Left colon (tissue), 2 donors: ENCODE data around the gene SLC4A9. TPM values are rescaled to one million over a fixed set of nuclear protein-coding genes. Genes with fewer than 3 reads are reported as not detected.

ENCODE experiments used
- ATAC-seq: fragments of 200-7000 bp; cut with Tn5 transposase; one replicate; pipeline ENCODE4 v1.9.1; 2020; ENCODE audit warnings: mild to moderate bottlenecking, moderate library complexity
- DNase-seq, 2 donors: peaks; one replicate each; pipeline ENCODE4 v3.0.0-alpha.2; 2020
- intact Hi-C, 2 donors: fragments of 100-400 bp; cut with DNase I in 1 of 2; cut with micrococcal nuclease in 1 of 2; formaldehyde crosslinking; loops; one replicate each; pipeline versions ENCODE4 v1.11.2 to v1.14.0; 2022; cut with DNase I, micrococcal nuclease
- total RNA-seq, 2 donors: library from RNA; stranded (reverse); fragmentation: NEBNext Ultra II Directional; extraction: Animal tissue kit (Norgen Biotek cat#: 25700); gene quantifications; one replicate each; pipeline ENCODE4 v1.2.1, GENCODE V29; 2021
- donor health status: DM: no; HTN: no; CAD: no.
- donor health status: DM: yes; HTN: yes; CAD: no.

SLC4A9 gene
- total RNA-seq, 2 donors from 2014 or later, result 0.31 to 0.42 TPM

DNA sequence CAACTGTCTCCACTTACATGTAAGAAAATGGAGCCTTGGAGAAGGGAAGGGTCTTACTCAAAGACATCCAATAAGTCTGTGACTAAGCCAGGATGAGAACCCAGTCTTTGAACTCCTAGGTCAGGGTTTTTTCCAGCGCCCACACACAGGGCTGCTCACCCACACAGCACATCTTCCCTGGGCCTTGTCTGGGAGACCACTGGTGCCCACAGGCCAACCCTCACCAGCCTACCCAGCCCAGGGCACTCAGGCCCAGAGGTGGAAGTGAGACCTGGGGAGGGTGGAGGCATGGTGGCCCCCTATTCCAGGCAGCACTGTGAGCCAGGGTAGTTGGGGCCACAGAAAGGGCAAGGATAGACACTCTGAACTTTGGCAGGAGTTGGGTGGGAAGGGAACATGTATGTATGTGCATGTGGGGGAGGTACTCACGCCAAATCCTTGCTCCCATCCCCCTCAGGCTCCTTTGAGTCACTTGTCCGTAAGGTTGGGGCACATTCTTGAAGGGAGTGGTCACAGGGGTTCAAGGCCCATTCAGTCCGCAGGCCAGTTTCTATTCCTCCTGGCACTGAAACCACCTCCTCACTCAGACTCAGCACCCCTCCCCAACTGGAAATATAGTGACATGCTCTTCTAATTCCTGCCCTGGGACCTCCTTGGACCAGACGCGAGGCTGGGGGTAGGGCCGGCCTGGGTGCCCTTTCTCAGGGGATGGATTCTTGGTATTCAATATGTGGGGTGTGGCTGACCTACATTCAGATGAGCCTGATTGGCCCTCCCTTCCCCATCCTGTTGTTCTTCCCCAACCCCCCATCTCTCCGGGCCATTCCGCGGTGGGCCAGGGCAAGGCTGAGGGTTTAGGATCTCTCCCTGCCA lies 2.9 kb upstream of the SLC4A9 start:
- no peak for ATAC-seq
- DNase-seq, result no peak
- intact Hi-C loops, result loop anchor here in 1 of 2 donors (5.0 kb wide), 1 partner anchor 120 kb away; no protein-coding TSS in a partner anchor

DNA sequence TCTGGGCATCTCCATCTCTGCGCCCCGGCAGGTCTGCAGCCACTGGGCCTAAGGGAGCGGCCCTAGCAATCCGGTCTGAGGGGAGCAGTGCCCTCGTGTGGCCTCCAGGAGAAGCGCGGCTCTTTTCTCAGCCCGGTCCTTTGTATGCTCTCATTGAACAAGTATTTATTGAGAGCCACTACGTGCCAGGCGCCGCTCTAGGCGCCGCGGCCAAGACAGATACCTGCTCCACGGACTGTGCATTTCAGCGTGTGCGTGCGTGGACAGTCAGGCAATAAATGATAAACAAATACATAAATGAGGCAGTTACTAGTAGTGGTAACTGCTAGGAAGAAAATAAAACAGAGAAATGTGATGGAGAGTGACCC lies 2.3 kb upstream of the SLC4A9 start:
- ATAC-seq (peak; percentile 87), DNase-seq (peak; percentile 77 to 84)
- intact Hi-C loops, result loop anchor here in 1 of 2 donors (5.0 kb wide), 1 partner anchor 120 kb away; no protein-coding TSS in a partner anchor

GRCh38 chr5:140358738-140359310 lies 1.2 kb upstream of the SLC4A9 start:
- DNase-seq (no peak), ATAC-seq (peak; percentile 7)
- intact Hi-C loops, result loop anchor here in 1 of 2 donors (5.0 kb wide), 1 partner anchor 122 kb away; no protein-coding TSS in a partner anchor

DNA sequence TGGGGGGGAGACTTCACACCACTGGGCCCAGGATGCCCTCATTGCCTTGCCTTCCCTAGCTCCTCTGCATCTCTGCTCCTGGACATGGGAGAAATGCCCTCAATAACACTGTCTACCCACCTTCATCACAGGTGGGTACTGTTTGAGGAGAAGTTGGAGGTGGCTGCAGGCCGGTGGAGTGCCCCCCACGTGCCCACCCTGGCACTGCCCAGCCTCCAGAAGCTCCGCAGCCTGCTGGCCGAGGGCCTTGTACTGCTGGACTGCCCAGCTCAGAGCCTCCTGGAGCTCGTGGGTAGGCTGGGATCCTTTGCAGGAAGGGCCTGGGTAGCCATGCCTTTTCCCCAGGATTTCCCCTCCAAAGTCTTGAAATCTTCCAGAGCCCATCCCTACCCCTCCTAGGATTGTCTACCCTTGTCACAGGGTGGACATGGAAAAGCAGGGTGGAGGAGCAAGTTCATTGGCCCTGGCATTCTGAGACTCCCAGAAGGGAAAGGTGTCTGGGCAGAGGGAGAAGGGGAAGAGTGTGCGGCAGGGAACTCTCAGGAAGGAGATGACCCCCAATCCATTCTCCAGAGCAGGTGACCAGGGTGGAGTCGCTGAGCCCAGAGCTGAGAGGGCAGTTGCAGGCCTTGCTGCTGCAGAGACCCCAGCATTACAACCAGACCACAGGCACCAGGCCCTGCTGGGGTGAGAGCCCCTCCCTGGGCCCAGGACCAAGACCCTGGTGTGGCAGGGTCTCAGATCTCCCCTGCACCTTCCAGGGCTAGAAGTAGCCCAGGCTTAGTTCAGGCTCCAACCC lies 886 bp downstream of the SLC4A9 start:
- DNase-seq (no peak), ATAC-seq (no peak)
- intact Hi-C loops, result no loop called here

DNA sequence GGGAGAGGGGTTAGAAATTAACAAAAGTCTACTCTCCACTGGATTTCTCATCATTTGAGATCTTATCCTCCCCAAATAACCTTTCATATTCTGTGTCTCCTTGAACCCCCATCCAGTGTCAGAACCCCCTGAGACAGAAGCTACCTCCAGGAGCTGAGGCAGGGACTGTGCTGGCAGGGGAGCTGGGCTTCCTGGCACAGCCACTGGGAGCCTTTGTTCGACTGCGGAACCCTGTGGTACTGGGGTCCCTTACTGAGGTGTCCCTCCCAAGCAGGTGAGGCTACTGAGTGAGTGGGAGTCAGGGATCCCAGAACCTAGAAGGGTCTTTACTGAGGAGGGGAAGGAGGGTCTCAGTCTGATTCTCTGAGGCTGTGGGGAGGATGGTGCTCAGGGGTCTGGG lies 1.9 kb downstream of the SLC4A9 start:
- no peak for ATAC-seq
- DNase-seq, result no peak
- intact Hi-C loops, result no loop called here

DNA sequence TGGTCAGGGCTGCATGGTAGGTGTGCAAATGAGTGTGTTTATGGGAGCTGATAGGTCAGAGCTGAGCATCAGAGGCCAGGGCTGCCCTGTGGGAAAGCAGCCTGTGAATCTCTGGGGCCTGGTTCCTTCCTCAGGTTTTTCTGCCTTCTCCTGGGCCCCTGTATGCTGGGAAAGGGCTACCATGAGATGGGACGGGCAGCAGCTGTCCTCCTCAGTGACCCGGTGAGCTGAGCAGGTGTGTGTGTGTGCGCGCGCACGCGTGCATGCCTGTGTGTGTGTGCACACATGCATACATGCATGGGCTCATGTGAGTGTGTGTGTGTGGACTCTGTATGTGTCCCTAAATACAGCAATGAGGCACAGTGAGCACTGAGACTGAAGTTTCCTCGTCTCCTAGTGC lies 2.3 kb downstream of the SLC4A9 start:
- intact Hi-C loops, result no loop called here
- DNase-seq (no peak), ATAC-seq (no peak)

DNA sequence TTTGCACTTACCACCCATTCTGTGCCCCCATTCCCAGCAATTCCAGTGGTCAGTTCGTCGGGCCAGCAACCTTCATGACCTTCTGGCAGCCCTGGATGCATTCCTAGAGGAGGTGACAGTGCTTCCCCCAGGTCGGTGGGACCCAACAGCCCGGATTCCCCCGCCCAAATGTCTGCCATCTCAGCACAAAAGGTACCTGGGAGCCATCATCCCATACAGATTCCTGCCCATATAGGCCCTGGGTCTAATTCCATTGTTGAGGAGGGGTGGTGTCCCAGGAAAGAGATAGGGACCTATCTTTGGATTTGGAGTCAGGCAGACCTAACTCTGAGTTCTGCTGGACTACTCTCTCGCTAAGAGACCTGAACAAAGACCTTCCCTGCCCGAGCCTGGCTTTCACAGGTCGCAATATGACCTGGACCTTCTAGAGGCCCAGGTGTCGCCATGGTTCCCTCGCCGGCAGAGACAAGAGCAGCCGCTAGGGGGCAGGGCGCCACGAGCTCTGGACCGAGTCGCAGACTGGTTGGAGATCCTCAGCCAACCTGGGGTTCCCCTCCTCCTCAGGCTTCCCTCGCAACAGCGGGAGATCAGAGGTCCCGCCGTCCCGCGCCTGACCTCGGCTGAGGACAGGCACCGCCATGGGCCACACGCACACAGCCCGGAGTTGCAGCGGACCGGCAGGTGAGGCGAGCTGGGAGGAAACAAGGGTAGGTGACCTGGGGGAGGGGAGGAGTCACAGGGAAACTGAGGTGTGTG lies 3.1 kb downstream of the SLC4A9 start:
- peak; percentile 72 for ATAC-seq
- peak; percentile 70 to 87 for DNase-seq
- intact Hi-C loops, result no loop called here

GRCh38 chr5:140363631-140364471 lies 3.9 kb downstream of the SLC4A9 start:
- DNase-seq (no peak), ATAC-seq (no peak)
- intact Hi-C loops, result no loop called here

- intact Hi-C loops, result no loop called here
- DNase-seq (no peak), ATAC-seq (no peak)
These were observed 4.4 kb downstream of the SLC4A9 start for GRCh38 chr5:140364472-140364765.

DNA sequence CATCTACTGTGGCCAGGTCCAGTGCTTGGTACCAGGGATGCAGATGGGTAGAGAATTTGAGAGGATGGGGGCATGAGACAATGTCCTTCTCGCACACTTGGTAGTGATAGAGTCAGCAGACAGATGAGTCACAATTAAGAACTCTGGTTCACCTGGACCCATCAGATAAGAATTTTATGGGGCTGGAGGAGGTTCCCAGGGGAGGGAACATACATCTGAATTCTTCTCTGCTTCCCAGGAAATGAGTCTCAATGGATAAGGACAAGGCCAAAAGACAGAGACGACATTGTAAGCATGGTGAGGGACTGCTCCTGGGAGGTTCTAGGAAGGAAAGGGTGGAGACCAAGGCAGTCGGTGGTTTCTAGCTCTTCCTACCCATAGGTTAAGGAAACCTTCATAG lies 5.3 kb downstream of the SLC4A9 start:
- intact Hi-C loops, result no loop called here
- ATAC-seq, result peak; percentile 33
- DNase-seq, result no peak

DNA sequence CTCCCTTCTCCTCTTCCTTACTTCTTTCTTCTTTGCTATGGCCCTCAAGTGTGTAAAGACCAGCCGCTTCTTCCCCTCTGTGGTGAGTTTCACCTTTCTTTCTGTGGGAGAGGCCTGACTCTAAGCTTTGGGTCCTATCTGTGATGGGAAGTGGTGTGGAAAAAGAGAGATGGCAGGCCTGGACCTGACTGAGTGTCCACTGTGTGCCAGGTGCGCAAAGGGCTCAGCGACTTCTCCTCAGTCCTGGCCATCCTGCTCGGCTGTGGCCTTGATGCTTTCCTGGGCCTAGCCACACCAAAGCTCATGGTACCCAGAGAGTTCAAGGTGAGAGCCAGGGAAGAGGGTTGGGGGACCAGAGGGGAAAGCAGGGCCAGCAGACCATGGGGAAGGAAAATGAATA lies 5.9 kb downstream of the SLC4A9 start:
- intact Hi-C loops, result no loop called here
- ATAC-seq (no peak), DNase-seq (no peak)

GRCh38 chr5:140366589-140367255 lies 6.7 kb downstream of the SLC4A9 start:
- intact Hi-C loops, result no loop called here
- peak; percentile 50 for ATAC-seq
- DNase-seq, result no peak

DNA sequence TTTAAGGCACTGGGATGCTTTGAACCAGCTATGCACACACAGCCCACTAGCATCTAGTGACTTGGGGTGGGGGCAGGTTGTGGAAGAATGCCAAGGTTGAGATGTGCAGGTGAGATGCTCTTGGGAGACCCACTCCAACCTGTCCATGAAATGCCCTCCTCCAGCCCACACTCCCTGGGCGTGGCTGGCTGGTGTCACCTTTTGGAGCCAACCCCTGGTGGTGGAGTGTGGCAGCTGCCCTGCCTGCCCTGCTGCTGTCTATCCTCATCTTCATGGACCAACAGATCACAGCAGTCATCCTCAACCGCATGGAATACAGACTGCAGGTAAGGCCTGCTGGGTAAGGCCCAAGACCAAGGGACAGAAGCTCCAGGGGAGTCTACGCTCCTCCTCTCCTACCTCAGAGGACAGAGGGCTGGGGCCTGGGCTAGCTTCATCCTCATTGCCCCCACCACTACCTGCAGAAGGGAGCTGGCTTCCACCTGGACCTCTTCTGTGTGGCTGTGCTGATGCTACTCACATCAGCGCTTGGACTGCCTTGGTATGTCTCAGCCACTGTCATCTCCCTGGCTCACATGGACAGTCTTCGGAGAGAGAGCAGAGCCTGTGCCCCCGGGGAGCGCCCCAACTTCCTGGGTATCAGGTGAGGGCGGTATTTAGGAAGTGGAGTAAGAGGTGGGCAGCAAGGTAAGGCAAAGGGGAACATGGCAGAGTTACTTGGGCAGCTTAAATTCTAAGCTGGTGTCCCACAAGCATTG lies 7.4 kb downstream of the SLC4A9 start:
- ATAC-seq (no peak), DNase-seq (no peak)
- intact Hi-C loops, result no loop called here

GRCh38 chr5:140371356-140372151 lies 11.6 kb downstream of the SLC4A9 start:
- peak; percentile 77 for ATAC-seq
- intact Hi-C loops, result no loop called here
- DNase-seq, result no peak

DNA sequence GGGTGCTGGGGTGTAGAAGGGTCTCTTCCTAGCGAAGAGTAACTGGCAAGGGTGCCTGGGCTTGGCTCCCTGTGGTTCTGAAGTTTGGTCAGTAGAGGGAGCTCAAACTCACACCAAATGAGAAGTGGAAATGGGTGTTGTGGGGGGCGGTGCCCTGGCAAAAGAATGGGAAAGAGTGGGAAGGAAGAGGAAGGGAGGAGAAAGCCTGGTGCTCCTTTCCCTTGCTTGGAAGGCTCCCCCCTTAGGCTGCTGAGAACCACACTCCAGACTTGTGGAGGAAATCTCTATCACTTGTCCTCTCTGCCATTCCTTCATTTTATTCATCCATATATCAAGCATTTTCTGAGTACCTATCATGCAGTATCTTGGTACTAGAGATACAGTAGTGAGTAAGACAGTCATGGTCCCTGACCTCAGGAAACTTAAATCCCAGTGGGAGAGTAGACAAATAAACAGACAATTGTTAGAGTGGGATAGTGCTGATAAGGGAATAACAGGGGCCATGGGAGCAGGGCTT lies 13.0 kb downstream of the SLC4A9 start:
- intact Hi-C loops, result no loop called here

GRCh38 chr5:140381351-140381750 lies 21.4 kb downstream of the SLC4A9 start:
- intact Hi-C loops, result loop anchor here in 1 of 2 donors (10.0 kb wide), 1 partner anchor 543 kb away; the partner anchor contains the start of gene PCDHAC1
- ATAC-seq, result no peak
- no peak for DNase-seq

More for the DNA sequence above, 13.0 kb downstream of the SLC4A9 start:
- DNase-seq (peak; percentile 70 to 71), ATAC-seq (peak; percentile 75)
